ENCODE measurements around the gene DLGAP3. TPM values are rescaled to one million over a fixed set of nuclear protein-coding genes. Genes with fewer than 3 reads are reported as not detected.

The DLGAP3 gene
- total RNA-seq, 4 donors from 2014 or later: 0.18 to 0.19 TPM; not detected in 2

- Histone ChIP-seq H3K4me1 (peaks cover 3 to 19% (median 12%) of the 10 kb centered on the region in 3 donors), H3K9me3 (no peaks in the 10 kb centered on the region), H3K4me3 (no peak overlapping the region), H3K27me3 (peaks cover 5 to 99% (median 22%) of the 10 kb centered on the region in 4 donors), H3K36me3 (no peaks in the 10 kb centered on the region), H3K27ac (no peak overlapping the region)
- no peak for DNase-seq
- 7 to 8% methylated on average over 7 to 10 of the region's 16 CpGs for WGBS, 2 donors
- intact Hi-C loops (cut with DNase I): no loop called here
- TF ChIP-seq POLR2A (IDR thresholded peaks at IDR 0.05) (no peak), CTCF (IDR thresholded peaks at IDR 0.05) (no peak)
Measured at GRCh38 chr1:34924759-34925555, 4.5 kb downstream of the DLGAP3 start.

- DNase-seq: no peak
- no peak overlapping the region for H3K27ac ChIP-seq
- no peaks in the 10 kb centered on the region for H3K36me3 ChIP-seq
- intact Hi-C loops (cut with DNase I): no loop called here
- TF ChIP-seq POLR2A (IDR thresholded peaks at IDR 0.05) (no peak), CTCF (IDR thresholded peaks at IDR 0.05) (no peak)
- H3K4me3 ChIP-seq: no peak overlapping the region
- H3K27me3 ChIP-seq: peaks cover 0 to 97% (median 15%) of the 10 kb centered on the region in 4 donors
- H3K9me3 ChIP-seq: no peaks in the 10 kb centered on the region
- H3K4me1 ChIP-seq: peaks cover 0 to 4% (median 0%) of the 10 kb centered on the region in 3 donors
Measured at GRCh38 chr1:34923490-34923889, 6.0 kb downstream of the DLGAP3 start.

DNA sequence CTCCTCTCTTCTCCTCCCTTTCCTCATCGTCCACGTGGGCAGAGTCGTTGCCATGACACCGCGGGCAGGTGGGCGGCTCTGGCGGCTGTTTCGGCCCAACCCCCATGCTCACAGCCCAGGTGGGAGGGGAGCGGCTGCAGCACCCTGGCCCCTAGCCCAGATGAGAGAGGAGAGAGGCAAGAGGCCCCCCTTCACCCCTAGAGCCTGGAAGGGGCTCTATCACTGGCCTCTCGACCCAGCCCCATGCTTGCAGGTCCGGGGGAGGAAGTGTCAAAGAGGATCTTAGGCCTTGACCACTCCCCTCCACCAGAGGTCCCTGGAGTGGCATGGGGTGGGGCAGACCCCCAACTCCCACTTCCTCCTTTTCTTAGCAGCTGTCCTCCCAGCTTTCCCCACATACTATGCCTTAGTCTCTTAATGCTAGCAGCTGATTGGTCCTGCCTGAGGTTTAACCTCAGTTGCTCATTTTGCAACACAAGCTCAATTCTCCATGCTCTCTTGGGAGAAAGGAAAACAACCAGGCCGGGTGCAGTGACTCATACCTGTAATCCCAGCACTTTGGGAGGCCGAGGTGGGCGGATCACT, 10.4 kb downstream of the DLGAP3 start:
- H3K27ac ChIP-seq: no peak overlapping the region
- no peak for DNase-seq
- H3K9me3 ChIP-seq: no peaks in the 10 kb centered on the region
- H3K27me3 ChIP-seq: peaks cover 0 to 71% (median 0%) of the 10 kb centered on the region in 4 donors
- no peaks in the 10 kb centered on the region for H3K36me3 ChIP-seq
- H3K4me3 ChIP-seq: no peak overlapping the region
- TF ChIP-seq POLR2A (IDR thresholded peaks at IDR 0.05) (no peak), CTCF (IDR thresholded peaks at IDR 0.05) (no peak)
- no peaks in the 10 kb centered on the region for H3K4me1 ChIP-seq
- 8 to 28% methylated on average over 3 to 5 of the region's 14 CpGs for WGBS, 2 donors
- intact Hi-C loops (cut with DNase I): no loop called here

DNA sequence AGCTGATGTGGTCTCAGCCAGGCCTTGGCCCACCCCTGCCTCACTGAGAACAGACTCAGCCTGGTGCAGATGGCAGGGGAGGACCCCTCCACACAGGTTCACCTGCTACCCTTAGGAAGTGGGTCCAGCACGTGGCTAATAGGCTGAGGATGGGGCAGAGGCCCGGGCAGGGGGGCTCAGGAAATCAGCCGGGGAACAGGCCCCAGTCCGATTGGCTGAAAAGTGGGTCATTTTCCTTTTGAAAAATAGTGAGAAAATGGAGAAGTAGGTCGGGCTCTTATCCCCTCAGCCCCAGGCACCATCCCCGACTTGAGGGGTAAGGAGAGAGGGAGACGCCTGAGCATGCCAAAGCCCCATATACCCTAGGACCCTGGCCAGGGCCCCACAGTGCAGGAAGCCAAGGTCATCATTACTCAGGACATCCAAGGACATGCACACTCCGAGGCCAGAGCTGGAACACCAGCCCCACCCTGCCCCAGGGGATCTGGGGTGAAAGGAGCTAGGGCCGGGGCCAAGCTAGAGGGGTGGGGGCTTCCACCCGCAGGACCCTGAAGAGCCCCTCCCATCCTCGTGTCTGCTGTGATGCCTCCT, 11.0 kb downstream of the DLGAP3 start:
- WGBS, 2 donors: 32 to 48% methylated on average over 4 of the region's 11 CpGs
- Histone ChIP-seq H3K27me3 (peaks cover 0 to 71% (median 0%) of the 10 kb centered on the region in 4 donors), H3K27ac (no peak overlapping the region), H3K36me3 (no peaks in the 10 kb centered on the region), H3K4me1 (no peaks in the 10 kb centered on the region), H3K4me3 (no peak overlapping the region), H3K9me3 (no peaks in the 10 kb centered on the region)
- no peak for TF ChIP-seq POLR2A (IDR thresholded peaks at IDR 0.05)
- no peak for TF ChIP-seq CTCF (IDR thresholded peaks at IDR 0.05)
- no peak for DNase-seq
- intact Hi-C loops (cut with DNase I): no loop called here

GRCh38 chr1:34917017-34917416, 12.4 kb downstream of the DLGAP3 start:
- TF ChIP-seq CTCF (IDR thresholded peaks at IDR 0.05): no peak
- TF ChIP-seq POLR2A (IDR thresholded peaks at IDR 0.05): no peak
- no peaks in the 10 kb centered on the region for H3K36me3 ChIP-seq
- no peak overlapping the region for H3K27ac ChIP-seq
- DNase-seq: no peak
- intact Hi-C loops (cut with DNase I): no loop called here
- no peak overlapping the region for H3K4me3 ChIP-seq
- H3K9me3 ChIP-seq: no peaks in the 10 kb centered on the region
- peaks cover 0 to 66% (median 0%) of the 10 kb centered on the region in 4 donors for H3K27me3 ChIP-seq
- 74 to 79% methylated on average over 6 of the region's 6 CpGs for WGBS, 2 donors
- no peaks in the 10 kb centered on the region for H3K4me1 ChIP-seq
